WTC11 (cell line): Measurements from ENCODE around the gene GPR85.

Source experiments
- CTCF ChIP-seq: fragments of 200-600 bp; IDR thresholded peaks from 2 replicates; pipeline ENCODE4 v1.8.0; 2022; ENCODE audit warnings: antibody characterized with exemption
- JUN ChIP-seq: sonication (generic); formaldehyde crosslinking; IDR thresholded peaks from 2 replicates; pipeline ENCODE4 v1.8.0; 2023; ENCODE audit warnings: mild to moderate bottlenecking, missing genetic modification reagents
- MLX ChIP-seq: sonication (generic); formaldehyde crosslinking; IDR thresholded peaks from 2 replicates; pipeline ENCODE4 v1.8.1; 2023; ENCODE audit warnings: mild to moderate bottlenecking, missing genetic modification reagents, moderate library complexity
- NR1H2 ChIP-seq: sonication (generic); formaldehyde crosslinking; IDR thresholded peaks from 2 replicates; pipeline ENCODE4 v1.9.0; 2021; ENCODE audit warnings: mild to moderate bottlenecking, moderate library complexity, missing genetic modification reagents
- USF2 ChIP-seq: sonication (generic); formaldehyde crosslinking; IDR thresholded peaks from 2 replicates; pipeline ENCODE4 v1.8.1; 2023; ENCODE audit warnings: mild to moderate bottlenecking, missing genetic modification reagents, moderate library complexity
- ZBTB43 ChIP-seq: sonication (generic); formaldehyde crosslinking; IDR thresholded peaks from 2 replicates; pipeline ENCODE4 v1.8.1; 2023; ENCODE audit warnings: mild to moderate bottlenecking, missing genetic modification reagents

- TF ChIP-seq ZBTB43 (CRISPR knock-in tag) (no peak), CTCF (no peak), USF2 (CRISPR knock-in tag) (no peak), JUN (CRISPR knock-in tag) (no peak), NR1H2 (CRISPR knock-in tag) (no peak), MLX (CRISPR knock-in tag) (no peak)
Measured at GRCh38 chr7:113045379-113045778, 41.2 kb downstream of the GPR85 start.
